SK-N-SH (cell line): ENCODE data around the gene ELN. TPM values are rescaled to one million over a fixed set of nuclear protein-coding genes. Genes with fewer than 3 reads are reported as not detected.

ENCODE experiments used
- CTCF ChIA-PET: fragments of 300-600, 350-600 bp; formaldehyde crosslinking; extraction: SDS; loops from one replicate; lab custom pipeline; 2021; lab: Yijun Ruan, JAX
- POLR2A ChIA-PET: fragments of 350-600 bp; sonication (Branson Sonifier 250); formaldehyde crosslinking; extraction: SDS; loops from one replicate; lab custom pipeline; 2020; ENCODE audit warnings: antibody characterized with exemption, inconsistent platforms; lab: Yijun Ruan, JAX
- DNase-seq: peaks from one replicate; pipeline ENCODE4 v3.0.0; 2012
- H2AFZ ChIP-seq: fragments of 200-600 bp; sonication (generic); 2 replicates; pipeline ENCODE4 v1.8.1; 2016; ENCODE audit warnings: antibody characterized with exemption, mild to moderate bottlenecking, low read depth
- H3F3A ChIP-seq: fragments of 200-600 bp; sonication (generic); replicated peaks from 2 replicates; pipeline ENCODE3; 2016; ENCODE audit warnings: antibody characterized with exemption, mild to moderate bottlenecking; ENCODE audit not compliant: insufficient read depth
- H3K27ac ChIP-seq, 2 experiments: fragments of 200-500 bp in 1 of 2; fragments of 200-600 bp in 1 of 2; sonication (Bioruptor generic) in 1 of 2; sonication (generic), shearing (Covaris generic) in 1 of 2; 2 replicates each; pipeline versions ENCODE4 v1.5.1 to v1.6.1; 2014 to 2016; ENCODE audit warnings: low read depth in 2 of 2, inconsistent platforms in 1 of 2, low read length in 1 of 2, mild to moderate bottlenecking in 1 of 2, mixed read lengths in 1 of 2
- H3K27me3 ChIP-seq: fragments of 200-600 bp; sonication (generic), shearing (Covaris generic); 2 replicates; pipeline ENCODE4 v1.6.1; 2016; ENCODE audit warnings: mixed run types; ENCODE audit not compliant: insufficient read depth
- H3K36me3 ChIP-seq, 2 experiments: fragments of 200-500 bp in 1 of 2; fragments of 200-600 bp in 1 of 2; sonication (Bioruptor generic) in 1 of 2; sonication (generic) in 1 of 2; replicated peaks in 1 of 2; 2 replicates each; pipeline versions ENCODE3 to v1.5.1; 2014 to 2016; ENCODE audit warnings: low read length in 1 of 2, mild to moderate bottlenecking in 1 of 2; ENCODE audit not compliant: insufficient read depth in 2 of 2, control insufficient read depth in 1 of 2
- H3K4me1 ChIP-seq, 2 experiments: fragments of 200-500 bp in 1 of 2; fragments of 200-600 bp in 1 of 2; sonication (Bioruptor generic) in 1 of 2; sonication (generic), shearing (Covaris generic) in 1 of 2; 2 replicates each; pipeline versions ENCODE4 v1.5.1 to v1.6.1; 2014 to 2016; ENCODE audit warnings: low read depth in 1 of 2, low read length in 1 of 2, mixed run types in 1 of 2; ENCODE audit not compliant: insufficient read depth in 2 of 2, control insufficient read depth in 1 of 2
- H3K4me2 ChIP-seq: fragments of 200-600 bp; sonication (generic), shearing (Covaris generic); 2 replicates; pipeline ENCODE4 v1.6.1; 2017; ENCODE audit warnings: mixed run types
- H3K4me3 ChIP-seq, 2 experiments: fragments of 200-500 bp in 1 of 2; fragments of 200-600 bp in 1 of 2; sonication (Bioruptor generic) in 1 of 2; sonication (generic), shearing (Covaris generic) in 1 of 2; 2 replicates each; pipeline versions ENCODE4 v1.5.1 to v1.8.1; 2014 to 2016; ENCODE audit warnings: low read depth in 2 of 2, inconsistent platforms in 1 of 2, low read length in 1 of 2, mild to moderate bottlenecking in 1 of 2, mixed read lengths in 1 of 2, moderate library complexity in 1 of 2
- H3K79me2 ChIP-seq: fragments of 200-600 bp; sonication (generic); 2 replicates; pipeline ENCODE4 v1.8.1; 2017; ENCODE audit warnings: mild to moderate bottlenecking; ENCODE audit not compliant: insufficient read depth
- H3K9ac ChIP-seq: fragments of 200-600 bp; sonication (generic); 2 replicates; pipeline ENCODE4 v1.6.1; 2017; ENCODE audit warnings: mixed run types
- H3K9me2 ChIP-seq: fragments of 200-600 bp; sonication (generic); 2 replicates; pipeline ENCODE4 v1.6.1; 2017; ENCODE audit warnings: mixed run types
- H3K9me3 ChIP-seq: fragments of 200-600 bp; sonication (generic); 2 replicates; pipeline ENCODE4 v1.6.1; 2017; ENCODE audit warnings: mixed run types, mild to moderate bottlenecking, moderate library complexity
- H4K20me1 ChIP-seq: fragments of 200-600 bp; sonication (generic); 2 replicates; pipeline ENCODE4 v1.6.1; 2017; ENCODE audit warnings: mild to moderate bottlenecking, mixed run types; ENCODE audit not compliant: insufficient read depth
- EZH2phosphoT487 ChIP-seq: fragments of 200-600 bp; sonication (generic); IDR thresholded peaks from 2 replicates; pipeline ENCODE4 v1.6.1; 2017; ENCODE audit warnings: low read depth, mixed run types, mild to moderate bottlenecking, antibody characterized with exemption, moderate library complexity, borderline replicate concordance
- FOSL2 ChIP-seq: IDR thresholded peaks from 2 replicates; pipeline ENCODE4 v1.4.0; 2012; ENCODE audit warnings: low read depth, mild to moderate bottlenecking, moderate library complexity, borderline replicate concordance
- FOXJ3 ChIP-seq: sonication (generic); formaldehyde crosslinking; IDR thresholded peaks from 2 replicates; pipeline ENCODE4 v1.5.1; 2020; ENCODE audit warnings: mild to moderate bottlenecking, missing genetic modification reagents
- GATA2 ChIP-seq: sonication (generic); formaldehyde crosslinking; IDR thresholded peaks from 2 replicates; pipeline ENCODE4 v1.5.0; 2020; ENCODE audit warnings: mild to moderate bottlenecking, missing genetic modification reagents
- JUND ChIP-seq: IDR thresholded peaks from 2 replicates; pipeline ENCODE4 v1.4.0; 2012
- MEF2A ChIP-seq: IDR thresholded peaks from 2 replicates; pipeline ENCODE4 v1.4.0; 2012; ENCODE audit warnings: low read depth, borderline replicate concordance
- RAD21 ChIP-seq: IDR thresholded peaks from 2 replicates; pipeline ENCODE4 v1.6.1; 2012; ENCODE audit warnings: mild to moderate bottlenecking, low read length
- RCOR1 ChIP-seq: fragments of 150-350 bp; IDR thresholded peaks from 2 replicates; pipeline ENCODE4 v1.6.1; 2017; ENCODE audit warnings: antibody characterized with exemption, low read length
- SMC3 ChIP-seq: IDR thresholded peaks from 2 replicates; pipeline ENCODE4 v1.6.1; 2012; ENCODE audit warnings: low read depth, low read length, improper control_type of control experiment
- TEAD4 ChIP-seq: IDR thresholded peaks from 2 replicates; pipeline ENCODE4 v1.4.0; 2012; ENCODE audit warnings: mild to moderate bottlenecking, borderline replicate concordance; ENCODE audit not compliant: insufficient read depth
- YY1 ChIP-seq: IDR thresholded peaks from 2 replicates; pipeline ENCODE4 v1.4.0; 2012; ENCODE audit warnings: low read depth, mild to moderate bottlenecking
- WGBS: methylation state at CpG from one replicate; pipeline ENCODE4 v1.1.6; 2017; ENCODE audit warnings: low lambda C conversion rate; 5-methylcytosine and 5-hydroxymethylcytosine counted together
- polyA plus RNA-seq, 3 experiments: library from polyadenylated mRNA; depleted of rRNA; stranded (reverse); fragments of >200 nt; gene quantifications; 2 replicates each; pipeline ENCODE4 v1.2.3, GENCODE V29; 2012
- TF ChIP-seq, protein P1 (sequence below): fragments of 200-600 bp; sonication (generic); IDR thresholded peaks from 2 replicates; pipeline ENCODE4 v1.6.1; 2017; ENCODE audit warnings: antibody characterized with exemption, mild to moderate bottlenecking, moderate library complexity
- TF ChIP-seq, protein P2 (sequence below): IDR thresholded peaks from 2 replicates; pipeline ENCODE4; 2012
- TF ChIP-seq, protein P3 (sequence below): IDR thresholded peaks from 2 replicates; pipeline ENCODE4 v1.4.0; 2012; ENCODE audit warnings: low read depth
- TF ChIP-seq, protein P4 (sequence below): IDR thresholded peaks from 2 replicates; pipeline ENCODE4 v1.6.1; 2012; ENCODE audit warnings: mild to moderate bottlenecking, low read depth, low read length, moderate library complexity
- TF ChIP-seq, protein P5 (sequence below): IDR thresholded peaks from 2 replicates; pipeline ENCODE4 v1.4.0; 2012; ENCODE audit warnings: low read depth, borderline replicate concordance

The ELN gene
- polyA plus RNA-seq, 1 of the 3 experiments (the other 2 are of a cell fraction), result 12.5 TPM

DNA sequence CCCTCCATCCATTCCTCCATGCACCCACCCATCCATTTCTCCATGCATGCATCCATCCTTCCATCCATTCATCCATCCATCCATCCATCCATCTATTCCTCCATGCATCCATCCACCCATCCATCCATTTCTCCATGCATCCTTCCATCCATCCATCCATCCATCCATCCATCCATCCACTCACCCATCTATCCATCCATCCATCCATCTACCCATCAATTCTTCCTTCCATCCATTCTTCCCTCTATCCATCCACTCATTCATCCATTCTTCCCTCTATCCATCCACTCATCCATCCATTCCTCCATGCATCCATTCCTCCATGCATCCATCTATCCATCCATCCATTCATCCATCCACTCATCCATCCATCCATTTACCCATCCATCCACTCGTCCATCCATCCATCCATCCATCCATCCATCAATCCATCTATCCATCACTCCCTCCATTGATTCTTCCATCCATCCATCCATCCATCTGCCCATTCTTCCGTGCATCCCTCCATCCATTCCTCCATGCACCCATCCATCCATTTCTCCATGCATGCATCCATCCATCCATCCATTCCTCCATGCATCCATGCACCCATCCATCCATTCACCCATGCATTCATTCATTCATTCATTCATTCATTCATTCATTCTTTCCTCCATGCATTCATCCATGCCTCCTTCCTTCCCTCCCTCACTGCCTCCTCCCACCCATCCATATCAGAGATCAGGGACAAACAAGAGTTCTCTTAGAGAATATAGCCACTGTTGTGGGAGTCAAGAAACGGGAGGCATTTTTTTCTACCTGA, 22.2 kb downstream of the ELN start:
- CTCF ChIA-PET, result interaction anchor here (0.9 kb wide), 1 partner anchor 22 kb away, joined by 3 read pairs; the partner anchor contains the start of gene ELN
- H3K4me3 ChIP-seq, result no peak overlapping the region
- no peak overlapping the region for H3K27ac ChIP-seq
- 71% methylated on average over 3 of the region's 3 CpGs for WGBS
- no peaks in the 10 kb centered on the region for H3K79me2 ChIP-seq
- POLR2A ChIA-PET, result no interaction called here
- H4K20me1 ChIP-seq, result no peaks in the 10 kb centered on the region
- H3F3A ChIP-seq, result no peaks in the 10 kb centered on the region
- H3K4me1 ChIP-seq, result peaks cover 0 to 1% of the 10 kb centered on the region in 2 experiments; a peak in 1 of 4 replicates
- no peak for DNase-seq
- no peaks in the 10 kb centered on the region for H3K9me3 ChIP-seq
- no peak overlapping the region for H3K4me2 ChIP-seq
- no peak overlapping the region for H2AFZ ChIP-seq
- no peak for TF ChIP-seq MEF2A
- no peak for TF ChIP-seq GATA2 (CRISPR knock-in tag)
- TF ChIP-seq, protein P1, sequence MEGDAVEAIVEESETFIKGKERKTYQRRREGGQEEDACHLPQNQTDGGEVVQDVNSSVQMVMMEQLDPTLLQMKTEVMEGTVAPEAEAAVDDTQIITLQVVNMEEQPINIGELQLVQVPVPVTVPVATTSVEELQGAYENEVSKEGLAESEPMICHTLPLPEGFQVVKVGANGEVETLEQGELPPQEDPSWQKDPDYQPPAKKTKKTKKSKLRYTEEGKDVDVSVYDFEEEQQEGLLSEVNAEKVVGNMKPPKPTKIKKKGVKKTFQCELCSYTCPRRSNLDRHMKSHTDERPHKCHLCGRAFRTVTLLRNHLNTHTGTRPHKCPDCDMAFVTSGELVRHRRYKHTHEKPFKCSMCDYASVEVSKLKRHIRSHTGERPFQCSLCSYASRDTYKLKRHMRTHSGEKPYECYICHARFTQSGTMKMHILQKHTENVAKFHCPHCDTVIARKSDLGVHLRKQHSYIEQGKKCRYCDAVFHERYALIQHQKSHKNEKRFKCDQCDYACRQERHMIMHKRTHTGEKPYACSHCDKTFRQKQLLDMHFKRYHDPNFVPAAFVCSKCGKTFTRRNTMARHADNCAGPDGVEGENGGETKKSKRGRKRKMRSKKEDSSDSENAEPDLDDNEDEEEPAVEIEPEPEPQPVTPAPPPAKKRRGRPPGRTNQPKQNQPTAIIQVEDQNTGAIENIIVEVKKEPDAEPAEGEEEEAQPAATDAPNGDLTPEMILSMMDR, result no peak
- no peak for TF ChIP-seq YY1
- no peak for TF ChIP-seq SMC3
- no peak for TF ChIP-seq EZH2phosphoT487
- no peak for TF ChIP-seq JUND
- no peak for TF ChIP-seq RCOR1
- TF ChIP-seq, protein P2, sequence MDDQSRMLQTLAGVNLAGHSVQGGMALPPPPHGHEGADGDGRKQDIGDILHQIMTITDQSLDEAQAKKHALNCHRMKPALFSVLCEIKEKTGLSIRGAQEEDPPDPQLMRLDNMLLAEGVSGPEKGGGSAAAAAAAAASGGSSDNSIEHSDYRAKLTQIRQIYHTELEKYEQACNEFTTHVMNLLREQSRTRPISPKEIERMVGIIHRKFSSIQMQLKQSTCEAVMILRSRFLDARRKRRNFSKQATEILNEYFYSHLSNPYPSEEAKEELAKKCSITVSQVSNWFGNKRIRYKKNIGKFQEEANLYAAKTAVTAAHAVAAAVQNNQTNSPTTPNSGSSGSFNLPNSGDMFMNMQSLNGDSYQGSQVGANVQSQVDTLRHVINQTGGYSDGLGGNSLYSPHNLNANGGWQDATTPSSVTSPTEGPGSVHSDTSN, result no peak
- TF ChIP-seq, protein P3, sequence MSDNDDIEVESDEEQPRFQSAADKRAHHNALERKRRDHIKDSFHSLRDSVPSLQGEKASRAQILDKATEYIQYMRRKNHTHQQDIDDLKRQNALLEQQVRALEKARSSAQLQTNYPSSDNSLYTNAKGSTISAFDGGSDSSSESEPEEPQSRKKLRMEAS, result no peak
- no peak for TF ChIP-seq FOSL2
- no peak for TF ChIP-seq FOXJ3 (CRISPR knock-in tag)
- TF ChIP-seq, protein P4, sequence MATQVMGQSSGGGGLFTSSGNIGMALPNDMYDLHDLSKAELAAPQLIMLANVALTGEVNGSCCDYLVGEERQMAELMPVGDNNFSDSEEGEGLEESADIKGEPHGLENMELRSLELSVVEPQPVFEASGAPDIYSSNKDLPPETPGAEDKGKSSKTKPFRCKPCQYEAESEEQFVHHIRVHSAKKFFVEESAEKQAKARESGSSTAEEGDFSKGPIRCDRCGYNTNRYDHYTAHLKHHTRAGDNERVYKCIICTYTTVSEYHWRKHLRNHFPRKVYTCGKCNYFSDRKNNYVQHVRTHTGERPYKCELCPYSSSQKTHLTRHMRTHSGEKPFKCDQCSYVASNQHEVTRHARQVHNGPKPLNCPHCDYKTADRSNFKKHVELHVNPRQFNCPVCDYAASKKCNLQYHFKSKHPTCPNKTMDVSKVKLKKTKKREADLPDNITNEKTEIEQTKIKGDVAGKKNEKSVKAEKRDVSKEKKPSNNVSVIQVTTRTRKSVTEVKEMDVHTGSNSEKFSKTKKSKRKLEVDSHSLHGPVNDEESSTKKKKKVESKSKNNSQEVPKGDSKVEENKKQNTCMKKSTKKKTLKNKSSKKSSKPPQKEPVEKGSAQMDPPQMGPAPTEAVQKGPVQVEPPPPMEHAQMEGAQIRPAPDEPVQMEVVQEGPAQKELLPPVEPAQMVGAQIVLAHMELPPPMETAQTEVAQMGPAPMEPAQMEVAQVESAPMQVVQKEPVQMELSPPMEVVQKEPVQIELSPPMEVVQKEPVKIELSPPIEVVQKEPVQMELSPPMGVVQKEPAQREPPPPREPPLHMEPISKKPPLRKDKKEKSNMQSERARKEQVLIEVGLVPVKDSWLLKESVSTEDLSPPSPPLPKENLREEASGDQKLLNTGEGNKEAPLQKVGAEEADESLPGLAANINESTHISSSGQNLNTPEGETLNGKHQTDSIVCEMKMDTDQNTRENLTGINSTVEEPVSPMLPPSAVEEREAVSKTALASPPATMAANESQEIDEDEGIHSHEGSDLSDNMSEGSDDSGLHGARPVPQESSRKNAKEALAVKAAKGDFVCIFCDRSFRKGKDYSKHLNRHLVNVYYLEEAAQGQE, result no peak
- no peak for TF ChIP-seq TEAD4
- no peak for TF ChIP-seq RAD21
- TF ChIP-seq, protein P5, sequence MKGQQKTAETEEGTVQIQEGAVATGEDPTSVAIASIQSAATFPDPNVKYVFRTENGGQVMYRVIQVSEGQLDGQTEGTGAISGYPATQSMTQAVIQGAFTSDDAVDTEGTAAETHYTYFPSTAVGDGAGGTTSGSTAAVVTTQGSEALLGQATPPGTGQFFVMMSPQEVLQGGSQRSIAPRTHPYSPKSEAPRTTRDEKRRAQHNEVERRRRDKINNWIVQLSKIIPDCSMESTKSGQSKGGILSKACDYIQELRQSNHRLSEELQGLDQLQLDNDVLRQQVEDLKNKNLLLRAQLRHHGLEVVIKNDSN, result no peak
- TF ChIP-seq, all 33 proteins: peak for 0
- H3K9me2 ChIP-seq, result no peaks in the 10 kb centered on the region
- no peaks in the 10 kb centered on the region for H3K36me3 ChIP-seq
- no peak overlapping the region for H3K9ac ChIP-seq
- no peaks in the 10 kb centered on the region for H3K27me3 ChIP-seq
